ENCODE data around the gene RPL35. TPM values are rescaled to one million over a fixed set of nuclear protein-coding genes. Genes with fewer than 3 reads are reported as not detected.

The RPL35 gene
- total RNA-seq, 1 donor from 2014 or later, result 1,925 TPM

DNA sequence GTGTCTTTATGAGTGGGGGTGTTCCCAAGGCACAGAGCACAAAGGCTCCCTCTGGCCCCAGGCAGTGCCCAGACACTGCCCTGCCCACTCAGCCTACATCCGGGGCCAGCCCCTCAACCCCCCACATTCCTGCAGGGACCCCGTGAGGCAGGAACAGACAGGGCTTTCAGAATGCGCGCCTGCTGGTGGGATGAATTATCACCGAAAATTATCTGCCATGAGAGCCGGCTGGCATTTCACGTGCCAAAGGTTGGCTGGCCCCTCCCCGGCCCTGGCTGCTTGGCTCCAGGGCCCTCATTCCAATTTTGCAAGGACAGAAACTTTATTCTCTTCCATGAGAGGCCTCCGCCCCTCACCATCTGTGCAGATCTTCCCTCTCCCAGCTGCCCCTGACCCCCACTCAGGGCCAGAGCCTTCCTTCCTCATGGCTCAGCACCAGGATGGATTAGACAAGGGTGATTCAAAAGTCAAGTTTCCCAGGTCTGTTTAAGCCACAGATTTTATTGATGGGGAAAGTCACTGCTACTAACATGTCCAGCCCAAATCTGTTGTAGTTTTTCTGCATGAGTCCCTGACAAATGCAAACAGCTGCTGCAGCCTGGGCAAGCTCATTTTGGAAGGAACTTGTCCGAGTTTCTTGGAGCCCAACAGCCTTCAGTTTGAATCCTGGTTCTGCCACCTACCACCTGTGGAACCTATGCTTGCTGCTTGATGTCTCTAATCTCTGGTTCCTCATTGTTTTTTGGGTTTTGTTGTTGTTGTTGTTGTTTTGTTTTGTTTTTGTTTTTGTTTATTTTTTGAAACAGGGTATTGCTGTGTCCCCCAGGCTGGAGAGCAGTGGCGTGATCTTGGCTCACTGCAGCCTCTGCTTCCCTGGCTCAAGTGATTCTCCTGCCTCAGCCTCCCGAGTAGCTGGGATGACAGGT is 40.8 kb downstream of the RPL35 start:
- intact Hi-C loops (cut with DNase I), result no loop called here
- no peak for TF ChIP-seq POLR2AphosphoS5 (IDR thresholded peaks at IDR 0.05; ENCODE audit: insufficient read depth in 1 of 2, low read depth in 1 of 2)
- TF ChIP-seq, protein P1, sequence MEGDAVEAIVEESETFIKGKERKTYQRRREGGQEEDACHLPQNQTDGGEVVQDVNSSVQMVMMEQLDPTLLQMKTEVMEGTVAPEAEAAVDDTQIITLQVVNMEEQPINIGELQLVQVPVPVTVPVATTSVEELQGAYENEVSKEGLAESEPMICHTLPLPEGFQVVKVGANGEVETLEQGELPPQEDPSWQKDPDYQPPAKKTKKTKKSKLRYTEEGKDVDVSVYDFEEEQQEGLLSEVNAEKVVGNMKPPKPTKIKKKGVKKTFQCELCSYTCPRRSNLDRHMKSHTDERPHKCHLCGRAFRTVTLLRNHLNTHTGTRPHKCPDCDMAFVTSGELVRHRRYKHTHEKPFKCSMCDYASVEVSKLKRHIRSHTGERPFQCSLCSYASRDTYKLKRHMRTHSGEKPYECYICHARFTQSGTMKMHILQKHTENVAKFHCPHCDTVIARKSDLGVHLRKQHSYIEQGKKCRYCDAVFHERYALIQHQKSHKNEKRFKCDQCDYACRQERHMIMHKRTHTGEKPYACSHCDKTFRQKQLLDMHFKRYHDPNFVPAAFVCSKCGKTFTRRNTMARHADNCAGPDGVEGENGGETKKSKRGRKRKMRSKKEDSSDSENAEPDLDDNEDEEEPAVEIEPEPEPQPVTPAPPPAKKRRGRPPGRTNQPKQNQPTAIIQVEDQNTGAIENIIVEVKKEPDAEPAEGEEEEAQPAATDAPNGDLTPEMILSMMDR (IDR thresholded peaks at IDR 0.05), result no peak
- no peak for TF ChIP-seq POLR2A (IDR thresholded peaks at IDR 0.05)
- H3K27ac ChIP-seq, result peak overlapping the region; percentile 9

GRCh38 chr9:124818431-124819281 is 43.1 kb downstream of the RPL35 start:
- DNase-seq (ENCODE audit: extremely low spot score in 2 of 2), result no peak
- Histone ChIP-seq H3K36me3 (no peaks in the 10 kb centered on the region), H3K27me3 (no peaks in the 10 kb centered on the region), H3K4me3 (no peak overlapping the region), H3K9me3 (no peaks in the 10 kb centered on the region), H3K27ac (peak overlapping the region; percentile 63), H3K4me1 (peaks cover 30% of the 10 kb centered on the region)
- TF ChIP-seq, protein P1 (IDR thresholded peaks at IDR 0.05), result no peak
- TF ChIP-seq POLR2AphosphoS5 (IDR thresholded peaks at IDR 0.05; ENCODE audit: insufficient read depth in 1 of 2, low read depth in 1 of 2), result peak in 1 of 2 donors; percentile 70
- intact Hi-C loops (cut with DNase I), result no loop called here

More for the DNA sequence above, 40.8 kb downstream of the RPL35 start:
- Histone ChIP-seq H3K4me1 (peaks cover 22% of the 10 kb centered on the region), H3K27me3 (no peaks in the 10 kb centered on the region), H3K9me3 (no peaks in the 10 kb centered on the region), H3K4me3 (no peak overlapping the region), H3K36me3 (no peaks in the 10 kb centered on the region)
- DNase-seq (ENCODE audit: extremely low spot score in 2 of 2), result no peak

DNA sequence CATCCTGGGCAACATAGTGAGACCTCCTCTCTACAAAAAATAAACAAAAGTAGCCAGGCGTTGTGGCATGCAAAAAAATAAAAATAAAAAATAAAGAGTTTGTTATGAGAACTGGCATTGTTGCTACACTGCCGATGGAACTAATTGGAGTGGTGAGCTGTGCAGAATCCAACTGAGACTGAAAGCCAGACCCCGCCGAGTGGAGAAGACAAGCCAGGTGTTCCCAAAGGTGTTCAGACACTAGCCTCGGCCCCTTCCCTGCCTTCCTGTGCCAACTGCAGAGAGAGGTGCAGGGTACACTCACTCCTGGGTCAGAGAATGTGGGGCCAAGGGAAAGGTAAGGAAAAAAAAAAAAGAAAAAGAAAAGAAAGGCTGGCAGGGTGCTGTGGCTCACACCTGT is 46.2 kb downstream of the RPL35 start:
- no peaks in the 10 kb centered on the region for H3K27me3 ChIP-seq
- no peak overlapping the region for H3K4me3 ChIP-seq
- peaks cover 55% of the 10 kb centered on the region for H3K4me1 ChIP-seq
- DNase-seq (ENCODE audit: extremely low spot score in 2 of 2), result no peak
- intact Hi-C loops (cut with DNase I), result no loop called here
- H3K9me3 ChIP-seq, result no peaks in the 10 kb centered on the region
- no peaks in the 10 kb centered on the region for H3K36me3 ChIP-seq
- TF ChIP-seq POLR2A (IDR thresholded peaks at IDR 0.05) (no peak), POLR2AphosphoS5 (IDR thresholded peaks at IDR 0.05; ENCODE audit: insufficient read depth in 1 of 2, low read depth in 1 of 2) (no peak)
- TF ChIP-seq, protein P1 (IDR thresholded peaks at IDR 0.05), result no peak
- no peak overlapping the region for H3K27ac ChIP-seq

DNA sequence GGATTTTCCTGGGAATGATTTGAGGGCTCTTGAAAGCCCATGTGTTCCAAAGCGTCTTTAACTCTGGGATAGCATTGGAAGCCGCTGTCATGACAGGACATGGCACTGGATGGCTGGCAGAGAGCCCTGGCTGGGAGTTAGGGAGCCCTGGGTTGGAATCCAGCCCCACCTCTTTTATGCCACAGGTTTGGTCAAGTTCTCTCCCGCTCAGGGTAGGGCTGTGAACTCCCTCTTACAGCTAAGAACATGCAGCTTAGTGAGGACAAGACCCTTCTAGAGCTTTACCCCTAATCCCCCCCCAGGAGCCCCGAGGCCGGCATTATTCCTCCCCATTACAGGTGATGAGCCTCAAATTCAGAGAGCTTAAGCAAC is 47.6 kb downstream of the RPL35 start:
- H3K27ac ChIP-seq, result peak overlapping the region; percentile 75
- no peak overlapping the region for H3K4me3 ChIP-seq
- no peak for DNase-seq (ENCODE audit: extremely low spot score in 2 of 2)
- H3K36me3 ChIP-seq, result no peaks in the 10 kb centered on the region
- H3K9me3 ChIP-seq, result no peaks in the 10 kb centered on the region
- H3K27me3 ChIP-seq, result no peaks in the 10 kb centered on the region
- intact Hi-C loops (cut with DNase I), result no loop called here
- TF ChIP-seq POLR2AphosphoS5 (IDR thresholded peaks at IDR 0.05; ENCODE audit: insufficient read depth in 1 of 2, low read depth in 1 of 2) (no peak), POLR2A (IDR thresholded peaks at IDR 0.05) (no peak)
- TF ChIP-seq, protein P1 (IDR thresholded peaks at IDR 0.05), result no peak
- H3K4me1 ChIP-seq, result peaks cover 53% of the 10 kb centered on the region

All from vagina (tissue), 2 donors.